HTR-8/SVneo (cell line): ENCODE results near the gene CACNA2D2.

Source experiments
- DNase-seq: peaks from one replicate; pipeline ENCODE4 v3.0.0; 2011; ENCODE audit warnings: low spot score, mixed read lengths; ENCODE audit not compliant: insufficient read length
- FAIRE-seq: peaks from 2 replicates; lab custom pipeline; 2011; peaks lifted over from hg19 to GRCh38; lab: Jason Lieb, UNC

Gene CACNA2D2

DNA sequence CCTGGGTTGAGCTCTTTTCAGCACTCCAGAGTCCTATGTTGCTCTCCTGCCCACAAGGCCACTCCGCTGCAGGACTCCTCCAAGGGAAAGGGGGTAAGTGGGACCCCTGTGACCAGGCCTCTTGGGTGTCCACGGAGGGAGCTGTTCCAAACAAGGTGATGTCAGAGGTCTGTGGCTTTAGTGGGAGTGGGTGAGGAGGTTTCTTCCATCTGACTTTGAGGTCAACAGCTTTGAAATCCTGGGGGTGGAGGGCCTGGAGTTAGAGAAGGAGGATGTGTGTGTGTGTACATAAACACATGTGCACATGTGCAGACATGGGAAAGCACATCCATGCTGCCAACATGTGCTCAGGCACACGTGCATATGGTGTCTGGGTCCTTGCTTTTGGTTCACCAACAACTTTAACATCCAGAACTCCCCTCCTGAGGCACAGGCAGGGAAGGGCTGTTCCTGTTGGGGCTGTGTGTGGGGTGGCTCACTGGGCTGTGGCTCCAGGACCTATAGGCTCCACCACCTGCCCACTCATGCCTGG is 92.8 kb downstream of the CACNA2D2 start:
- FAIRE-seq (no peak), DNase-seq (no peak)

DNA sequence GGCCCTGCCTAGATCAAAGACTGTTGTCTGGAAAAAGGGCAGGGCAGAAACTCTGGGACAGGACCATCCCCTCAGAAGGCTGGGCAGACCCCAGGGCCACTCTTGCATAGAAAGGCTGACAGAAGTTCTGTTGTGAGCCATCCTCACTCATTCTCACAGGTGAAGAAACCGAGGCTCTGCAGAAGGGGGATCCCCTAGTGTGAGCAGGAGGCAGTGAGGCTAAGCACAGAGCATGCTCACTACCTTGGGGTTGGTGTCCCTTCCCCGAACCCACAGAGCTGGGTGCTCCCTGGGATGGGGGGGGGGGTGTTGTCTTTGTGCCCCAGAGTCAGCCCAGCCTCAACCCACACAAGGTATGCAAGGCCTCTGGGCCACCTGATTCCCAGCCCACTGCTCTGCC is 93.2 kb downstream of the CACNA2D2 start:
- DNase-seq (no peak), FAIRE-seq (no peak)

DNA sequence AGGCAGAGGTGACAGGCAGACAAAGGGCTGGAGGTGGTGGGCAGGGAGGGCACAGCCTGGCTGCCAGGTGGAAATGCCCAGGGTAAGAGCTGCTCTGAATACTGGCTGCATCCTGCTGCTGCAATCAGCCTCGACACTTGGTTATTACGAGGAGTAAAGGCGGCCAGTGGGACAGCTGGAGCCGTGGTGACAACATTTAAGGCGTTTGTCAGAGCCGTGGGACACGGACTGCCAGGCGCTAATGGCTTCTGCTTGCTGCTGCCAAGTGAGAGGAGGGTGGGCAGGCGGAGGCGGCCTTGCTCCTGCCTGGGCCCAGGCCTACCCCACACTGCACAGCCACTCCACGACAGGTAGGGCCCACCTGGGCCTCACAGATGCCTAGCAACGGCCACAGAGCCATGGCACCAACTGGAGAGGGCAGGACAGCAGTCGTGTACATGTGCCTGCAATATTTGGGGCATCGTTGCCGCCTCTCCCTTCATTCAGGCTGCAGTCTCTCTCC is 94.9 kb downstream of the CACNA2D2 start:
- no peak for DNase-seq
- FAIRE-seq = no peak

DNA sequence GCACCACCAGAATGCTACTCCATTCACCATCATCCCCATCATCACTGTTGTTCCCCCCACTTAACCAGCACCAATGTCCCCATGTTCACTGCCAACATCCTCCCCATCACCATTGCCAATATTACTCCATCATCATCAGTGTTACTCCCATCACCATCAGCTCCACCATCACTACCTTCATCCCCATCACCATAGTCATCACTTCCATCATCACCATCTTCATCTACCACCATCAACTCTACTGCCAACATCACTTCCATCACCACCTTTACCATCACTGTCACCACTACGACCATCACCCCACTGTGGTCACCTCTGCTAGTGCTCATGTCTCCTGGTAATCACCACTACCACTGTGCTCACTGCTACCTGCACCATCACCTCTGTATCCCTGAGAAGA is 96.9 kb downstream of the CACNA2D2 start:
- DNase-seq (no peak), FAIRE-seq (no peak)

DNA sequence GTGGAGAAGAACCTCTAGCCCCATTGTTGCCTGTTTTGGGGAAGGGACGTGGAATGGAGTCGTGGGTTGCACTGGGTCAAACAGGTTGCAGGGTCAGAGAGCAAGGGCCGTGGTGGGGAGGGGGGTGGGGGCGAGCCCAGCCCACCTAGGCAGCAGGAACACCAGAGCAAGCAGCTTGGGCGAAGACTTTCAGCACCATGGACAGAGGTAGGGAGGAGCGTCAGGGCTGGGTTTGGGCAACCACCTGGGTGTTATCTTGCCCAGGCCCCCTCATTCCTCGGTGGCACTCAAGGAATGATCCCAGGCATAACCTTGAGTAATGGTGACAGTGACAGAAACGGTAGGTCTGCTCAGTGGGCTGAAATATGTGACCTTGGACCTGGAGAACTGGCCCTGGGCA is 98.2 kb downstream of the CACNA2D2 start:
- DNase-seq = no peak
- FAIRE-seq = no peak

DNA sequence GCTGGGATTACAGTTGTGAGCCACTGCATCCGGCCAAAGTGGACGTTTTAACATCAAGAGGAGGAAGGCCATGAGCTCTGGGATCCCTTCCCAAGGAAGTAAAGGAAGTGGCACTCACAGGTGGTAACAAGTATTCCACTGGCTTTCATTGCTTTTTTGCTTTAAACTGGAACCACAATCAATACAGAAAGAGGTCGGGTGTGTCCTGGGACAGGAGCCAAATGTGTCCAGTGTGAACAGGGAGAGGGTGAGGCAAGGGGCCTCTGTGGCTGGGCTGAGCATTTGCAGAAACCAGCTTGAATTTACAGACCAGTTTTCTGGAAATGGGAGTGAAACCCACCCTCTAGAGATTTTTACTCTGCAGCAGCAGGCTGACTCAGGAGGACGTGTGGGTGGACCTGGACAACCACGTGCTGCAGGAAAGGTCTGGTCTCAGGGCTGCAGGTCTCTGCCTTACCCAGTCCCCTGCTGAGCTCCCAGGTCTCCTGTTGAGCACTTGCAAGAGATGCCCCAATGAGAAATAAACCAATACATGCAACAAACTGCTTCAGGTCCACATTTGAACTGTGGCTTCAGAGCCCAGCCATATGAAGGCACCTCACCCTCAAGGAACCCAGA is 101.3 kb downstream of the CACNA2D2 start:
- FAIRE-seq = no peak
- DNase-seq = no peak

DNA sequence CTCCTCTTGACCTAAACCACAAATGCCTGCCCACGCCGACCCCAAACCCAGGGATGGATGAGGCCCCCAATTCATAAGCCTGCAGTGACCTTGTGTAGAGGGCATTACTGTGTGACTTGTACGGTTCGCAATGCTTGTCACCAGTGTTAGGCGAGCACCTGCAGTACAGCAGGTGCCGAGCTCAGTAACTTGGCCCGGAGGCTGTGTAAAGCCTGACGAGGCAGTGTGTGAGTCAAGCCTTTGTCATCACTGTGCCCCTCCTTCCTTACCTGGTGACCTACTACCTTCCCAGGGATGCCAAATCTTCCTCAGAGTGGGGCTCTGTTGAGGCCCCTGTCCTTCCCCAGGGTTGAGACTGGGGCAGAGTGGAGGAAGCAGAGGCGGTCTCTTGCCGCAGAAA is 106.9 kb downstream of the CACNA2D2 start:
- no peak for DNase-seq
- no peak for FAIRE-seq

DNA sequence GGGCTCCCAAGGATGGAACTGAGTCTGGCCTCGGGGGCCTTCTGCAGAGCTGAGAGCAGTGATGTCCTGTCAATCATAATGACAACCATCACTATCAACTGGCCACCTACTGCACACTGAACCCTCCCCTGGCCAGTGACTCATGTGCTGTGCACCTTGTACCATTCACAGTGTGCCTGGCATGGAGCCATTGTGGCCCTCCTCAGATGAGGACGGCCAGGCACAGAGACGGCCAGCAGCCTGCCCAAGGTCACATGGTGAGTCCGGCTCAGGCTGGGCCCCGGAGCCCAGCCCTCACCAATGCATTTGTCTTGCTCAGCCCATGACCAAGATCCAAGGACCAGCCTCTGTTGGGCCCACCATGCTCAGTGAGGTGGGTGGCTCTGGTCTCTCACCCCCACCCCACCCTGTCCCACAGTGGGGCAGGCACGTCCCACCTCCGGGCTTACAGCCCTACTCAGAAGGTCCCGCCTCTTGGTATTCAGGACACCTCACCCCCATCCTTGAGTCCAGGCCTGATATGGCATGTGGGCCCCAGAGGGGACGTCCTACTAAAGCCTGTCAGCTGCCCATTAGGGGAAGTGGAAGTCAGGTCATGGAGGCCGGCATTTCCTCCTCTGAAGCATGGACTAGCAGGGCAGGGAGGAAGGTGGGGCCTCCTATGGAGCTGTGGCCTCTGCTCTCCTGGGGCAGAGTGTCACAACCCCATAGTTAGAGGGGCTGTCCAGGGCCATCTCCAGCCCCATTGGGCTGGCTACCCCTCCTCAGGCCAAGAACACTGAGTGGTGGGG is 108.2 kb downstream of the CACNA2D2 start:
- no peak for FAIRE-seq

DNA sequence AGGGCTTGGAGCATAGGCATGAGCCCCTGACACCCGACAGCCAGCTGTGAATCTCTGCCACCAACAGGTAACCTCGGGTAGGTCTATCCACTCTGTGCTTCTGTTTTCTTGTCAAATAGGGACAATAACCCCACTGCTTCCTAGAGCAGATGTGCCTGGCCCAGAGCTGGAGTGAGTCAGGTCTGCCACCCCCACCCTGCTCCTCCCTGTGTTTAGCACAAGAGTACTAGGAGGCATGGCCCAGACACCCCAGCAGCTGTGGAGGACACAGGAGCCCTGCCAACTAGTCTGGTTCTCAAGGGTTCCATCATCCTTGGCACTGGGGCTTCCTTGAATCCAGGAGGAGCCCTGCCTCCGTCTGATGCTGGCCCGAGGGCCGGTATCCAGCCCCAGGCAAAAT is 110.4 kb downstream of the CACNA2D2 start:
- no peak for DNase-seq
- FAIRE-seq = no peak

More for the DNA sequence above, 108.2 kb downstream of the CACNA2D2 start:
- DNase-seq = no peak

DNA sequence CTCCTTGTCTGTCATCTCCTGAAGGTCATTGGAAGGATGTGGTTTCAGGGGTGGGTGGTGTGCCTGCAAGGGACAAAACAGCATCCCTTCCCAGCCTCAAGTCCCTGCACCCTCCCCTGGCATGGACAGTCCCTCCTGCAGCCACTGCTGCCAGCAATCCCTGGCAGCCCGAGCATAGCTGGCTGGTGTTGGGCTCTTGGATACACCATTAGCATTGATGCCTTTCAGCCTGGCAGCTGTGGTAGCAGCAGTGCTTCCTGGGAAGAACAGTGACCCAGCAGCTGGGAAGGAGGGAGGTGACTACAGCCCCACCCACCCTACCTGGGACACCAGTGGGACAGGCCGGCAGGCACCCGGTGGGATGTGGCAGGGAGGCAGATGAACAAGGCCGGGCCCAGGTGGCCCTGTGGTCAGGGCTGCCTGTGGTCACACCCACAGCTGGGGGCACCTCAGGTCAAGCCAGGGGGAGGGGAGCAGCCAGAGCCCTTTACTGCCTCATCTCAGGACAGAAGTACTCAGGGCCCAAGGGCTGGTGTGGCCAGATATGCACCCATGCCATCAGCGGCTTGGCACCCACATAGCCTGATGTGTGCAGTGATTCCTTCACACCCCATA is 111.2 kb downstream of the CACNA2D2 start:
- no peak for DNase-seq
- peak; percentile 55 for FAIRE-seq

DNA sequence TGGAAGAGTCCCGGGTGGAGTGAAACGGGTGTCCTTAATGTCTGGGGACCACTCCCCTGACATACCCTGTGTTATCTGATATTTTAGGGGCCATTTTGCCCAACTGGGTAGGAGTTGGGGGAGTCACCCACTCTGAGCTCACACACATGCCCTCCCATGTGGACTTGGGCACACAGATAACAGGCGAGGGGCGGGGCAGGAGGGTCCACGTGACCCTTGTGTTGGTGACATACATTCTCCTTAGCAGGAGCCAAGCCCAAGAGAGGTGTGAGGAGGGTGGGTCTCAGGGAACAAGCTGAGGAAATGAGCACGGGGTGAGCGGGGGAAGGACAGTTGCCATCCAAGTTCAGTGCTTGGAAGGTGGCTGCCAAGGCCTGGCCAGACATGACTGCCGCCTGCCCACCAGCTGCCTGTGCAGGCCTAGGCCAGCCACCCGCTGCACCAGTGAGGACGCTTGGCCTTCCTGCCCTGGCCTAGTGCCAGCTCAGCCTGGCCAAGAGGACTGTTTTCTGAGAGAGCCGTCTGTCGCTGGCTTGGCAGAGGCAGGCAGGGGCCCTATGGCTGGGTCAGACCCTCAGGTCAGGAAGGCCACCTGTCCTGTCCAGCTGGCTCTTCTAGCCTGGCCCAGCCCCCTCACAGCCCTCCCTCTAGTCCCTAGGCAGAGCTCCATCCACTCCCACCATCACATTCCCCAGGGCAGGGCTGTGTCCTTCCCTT is 112.8 kb downstream of the CACNA2D2 start:
- DNase-seq (no peak), FAIRE-seq (no peak)

DNA sequence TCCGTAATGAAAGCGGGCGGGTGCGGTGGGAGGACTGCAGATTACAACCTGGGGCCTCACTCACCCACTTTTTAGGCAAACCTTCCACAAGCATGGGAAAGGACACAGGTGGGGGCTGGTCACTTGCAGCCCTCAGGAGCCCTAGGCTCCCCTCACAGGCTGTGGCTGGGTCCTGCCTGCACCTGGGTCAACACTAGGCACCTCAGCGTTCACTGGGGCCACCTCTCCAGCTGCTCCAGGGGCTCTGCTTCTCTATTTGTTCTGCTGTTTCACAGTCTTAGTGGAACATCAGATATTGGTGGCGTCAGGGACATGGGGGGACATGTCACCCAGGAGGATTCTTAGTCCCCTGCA is 114.0 kb downstream of the CACNA2D2 start:
- DNase-seq (no peak), FAIRE-seq (no peak)

DNA sequence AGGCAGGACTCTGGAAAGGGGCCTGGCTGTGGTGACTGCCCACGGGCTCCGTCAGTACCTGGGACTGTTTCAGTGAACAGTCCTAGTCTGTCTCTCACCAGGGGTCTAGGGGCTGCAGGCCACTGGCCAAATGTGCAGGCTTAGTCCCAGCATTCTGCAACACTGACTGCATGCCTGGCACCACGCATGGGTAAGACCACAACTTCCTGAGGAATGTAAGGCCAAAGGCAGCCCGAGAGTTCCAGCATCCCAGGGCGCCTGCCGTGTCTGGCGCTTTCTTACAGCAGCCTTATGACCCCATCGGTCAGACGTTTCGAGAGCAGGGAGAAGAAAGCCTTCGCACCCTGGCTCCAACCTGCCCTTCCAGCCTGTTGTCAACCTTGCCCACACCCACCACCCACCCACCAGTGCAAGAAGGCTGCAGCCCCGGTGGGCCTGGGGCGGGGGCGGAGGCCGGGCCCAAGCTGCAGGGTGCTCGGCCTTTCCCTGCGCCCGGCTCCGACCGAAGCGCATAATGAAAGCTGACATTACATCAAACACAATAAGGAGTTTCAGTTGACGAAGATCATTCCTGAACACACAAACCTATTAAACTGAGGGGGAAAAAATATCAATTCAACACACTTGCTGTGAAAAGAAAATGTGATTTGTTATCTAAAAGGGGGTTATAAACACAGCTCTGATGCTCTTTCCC is 114.6 kb downstream of the CACNA2D2 start:
- DNase-seq (no peak), FAIRE-seq (no peak)

DNA sequence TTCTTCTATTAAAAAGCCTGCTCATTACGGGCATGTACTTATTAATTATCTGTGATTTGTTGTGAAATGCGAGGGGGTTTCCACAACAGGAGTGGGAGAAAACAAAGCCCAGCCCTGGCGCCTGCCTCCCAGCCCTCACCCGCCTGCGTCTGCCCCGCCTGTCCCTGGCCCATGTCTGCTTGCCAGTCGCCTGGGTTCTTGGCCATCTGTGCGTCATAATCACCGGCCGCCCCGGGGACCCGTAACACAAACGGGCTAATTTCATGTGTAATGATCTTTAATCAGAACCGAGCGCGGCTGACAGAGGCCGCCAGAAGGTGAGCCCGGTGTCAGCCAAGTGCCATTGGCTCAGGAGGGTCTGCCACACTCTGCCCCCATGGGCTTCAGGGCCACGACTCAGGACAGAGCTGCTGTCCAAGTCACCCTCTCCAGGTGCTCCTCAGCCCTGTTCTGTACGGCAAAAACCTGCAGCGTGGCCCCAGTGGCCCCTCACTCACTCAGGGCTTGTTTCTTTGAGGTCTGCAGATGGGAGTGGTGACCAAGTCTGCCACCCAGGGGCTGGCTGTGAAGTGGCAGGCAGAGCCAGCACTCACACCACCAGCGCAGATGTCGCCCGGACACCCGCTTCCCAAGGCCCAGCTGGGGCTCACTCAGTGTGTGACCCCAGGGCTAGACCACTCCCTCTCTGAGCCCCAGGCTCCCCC is 115.3 kb downstream of the CACNA2D2 start:
- FAIRE-seq (no peak), DNase-seq (peak; percentile 38)

DNA sequence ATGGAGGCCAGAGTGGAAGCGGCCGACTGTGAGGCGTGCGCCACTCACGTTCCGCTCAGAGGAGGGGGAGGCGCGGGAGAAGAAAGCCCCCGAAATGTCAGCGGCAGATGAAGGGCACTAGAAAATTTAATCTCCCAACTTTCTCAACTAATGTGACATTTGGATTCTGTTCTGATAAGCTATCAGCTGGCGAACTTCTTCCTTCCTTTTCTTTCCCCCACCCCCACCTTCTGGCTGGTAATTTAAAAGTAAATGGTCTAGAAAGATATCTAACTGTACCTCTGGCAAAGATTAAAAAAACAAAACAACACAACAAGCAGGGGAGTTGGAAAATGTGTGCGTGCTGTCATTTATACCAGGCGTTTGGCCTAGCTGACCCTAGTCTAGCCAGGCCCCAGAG is 117.7 kb downstream of the CACNA2D2 start:
- no peak for FAIRE-seq
- DNase-seq = no peak

DNA sequence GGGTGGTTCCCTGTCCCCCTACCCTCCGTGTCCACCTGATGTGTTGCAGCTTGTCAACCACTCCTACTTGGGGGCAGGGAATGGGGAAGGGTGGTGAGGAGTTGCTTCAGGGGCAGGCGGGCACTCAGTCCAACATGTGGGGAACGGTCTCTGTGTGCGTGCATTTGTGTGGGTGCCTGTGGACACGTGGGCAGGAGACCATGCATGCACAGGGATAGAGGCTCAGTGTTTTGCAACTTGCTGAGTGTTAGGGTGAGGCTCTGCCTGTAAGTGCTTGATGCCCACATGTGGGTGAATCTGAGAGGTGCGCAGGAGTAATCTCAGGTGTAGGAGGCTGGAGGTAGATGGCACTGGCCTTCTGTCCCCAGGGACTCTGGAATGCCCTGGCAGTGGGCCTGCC is 119.7 kb downstream of the CACNA2D2 start:
- no peak for DNase-seq
- no peak for FAIRE-seq

DNA sequence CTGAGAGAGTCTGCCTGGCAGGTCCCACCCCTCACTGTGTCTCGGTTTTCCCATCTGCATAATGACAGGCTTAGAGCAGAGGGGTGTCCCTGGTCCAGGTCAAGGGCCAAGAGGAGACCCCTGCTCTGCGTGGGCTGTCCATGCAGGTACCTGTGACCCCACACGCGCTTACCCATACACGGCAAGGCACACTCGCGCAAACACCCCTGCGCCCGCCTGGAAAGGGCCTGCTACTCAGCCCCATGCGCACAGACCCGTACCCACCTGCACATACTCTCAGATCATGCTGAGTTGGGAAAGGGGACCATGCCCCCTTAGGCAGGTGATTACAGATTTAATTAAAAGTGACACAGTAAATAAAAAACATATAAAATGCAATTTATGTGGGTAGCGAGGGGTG is 120.7 kb downstream of the CACNA2D2 start:
- FAIRE-seq (no peak), DNase-seq (no peak)

DNA sequence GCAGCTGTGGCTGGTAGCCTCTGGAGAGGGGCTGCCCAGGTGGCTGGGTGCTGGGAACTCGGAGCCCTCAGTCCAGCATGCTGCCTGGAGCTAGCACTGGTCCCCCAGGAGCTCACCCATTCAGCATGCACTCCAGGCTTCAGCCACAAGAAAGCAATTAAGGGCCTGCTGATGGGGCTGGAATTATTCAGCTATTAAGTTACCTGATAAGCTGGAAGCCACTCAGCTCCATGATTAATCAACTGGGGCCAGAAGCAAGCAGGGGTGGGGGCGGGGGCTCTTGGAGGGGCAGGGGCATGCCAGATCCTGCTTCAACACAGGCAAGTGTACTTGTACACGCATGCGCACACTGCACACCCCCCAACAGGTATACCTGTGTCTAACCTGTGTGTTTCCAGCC is 122.1 kb downstream of the CACNA2D2 start:
- DNase-seq = no peak
- FAIRE-seq = no peak

DNA sequence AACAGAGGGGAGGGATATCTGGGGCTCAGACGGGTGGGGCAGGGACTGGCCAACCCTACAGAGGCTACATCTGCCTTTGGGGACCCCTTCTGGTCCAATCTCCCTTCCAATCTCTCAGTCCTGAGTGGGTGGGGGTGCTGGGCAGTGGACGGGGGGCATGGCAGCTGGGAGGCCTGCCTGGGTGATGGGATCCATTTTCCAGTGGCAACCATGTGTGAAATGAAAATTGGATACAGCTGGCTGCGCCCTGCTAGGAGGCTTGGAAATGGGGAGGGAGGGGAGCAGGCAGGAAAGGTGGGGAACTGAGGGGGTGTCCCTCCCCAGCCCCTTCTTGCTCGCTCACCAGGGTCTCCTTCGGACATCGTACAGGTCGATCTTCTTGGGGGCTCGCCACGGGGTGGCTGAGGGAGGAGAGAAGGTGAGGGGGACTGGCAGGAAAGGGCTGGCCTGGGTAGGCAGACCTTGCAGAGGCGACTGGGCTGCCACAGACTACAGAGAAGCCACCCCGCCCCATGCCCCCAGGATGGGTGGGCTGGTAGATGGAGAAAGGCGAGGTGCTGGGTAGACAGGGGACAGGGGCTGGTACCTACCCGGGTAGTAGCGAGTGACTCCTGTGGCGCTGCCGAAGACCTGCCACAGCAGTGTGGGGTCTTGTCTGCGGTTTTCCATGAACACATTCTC is 122.9 kb downstream of the CACNA2D2 start:
- FAIRE-seq (no peak), DNase-seq (no peak)
